Fibroblast of skin of scalp (primary cell): ENCODE measurements around the gene RALY.
"Not testable (repeated sequence)": the region's sequence is repeated elsewhere in the genome, so short reads cannot be mapped to it uniquely, and the experiment has no call there.

Experiments
- DNase-seq: peaks from one replicate; pipeline ENCODE4 v3.0.0-alpha.2; 2013

The RALY gene

DNA sequence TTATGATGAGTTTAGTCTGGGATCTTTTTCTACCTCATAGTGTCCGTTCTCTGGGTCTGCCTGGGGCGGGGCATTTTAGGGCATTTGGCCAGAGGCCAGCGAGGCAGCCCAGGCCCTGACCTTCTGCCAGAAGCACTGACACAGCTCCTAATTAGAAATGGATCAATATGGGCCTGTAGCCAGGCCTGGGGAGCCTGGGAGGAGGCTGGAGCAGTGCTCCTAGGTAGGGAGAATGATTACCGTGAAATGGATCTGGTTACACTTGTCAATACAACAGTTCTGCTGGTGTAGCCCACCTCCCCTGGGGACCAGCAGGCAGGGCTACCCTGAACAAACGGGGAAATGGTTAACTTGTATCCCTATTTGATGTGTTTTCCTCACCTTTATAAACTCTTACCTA, 23.0 kb downstream of the RALY start:
- no peak for DNase-seq

DNA sequence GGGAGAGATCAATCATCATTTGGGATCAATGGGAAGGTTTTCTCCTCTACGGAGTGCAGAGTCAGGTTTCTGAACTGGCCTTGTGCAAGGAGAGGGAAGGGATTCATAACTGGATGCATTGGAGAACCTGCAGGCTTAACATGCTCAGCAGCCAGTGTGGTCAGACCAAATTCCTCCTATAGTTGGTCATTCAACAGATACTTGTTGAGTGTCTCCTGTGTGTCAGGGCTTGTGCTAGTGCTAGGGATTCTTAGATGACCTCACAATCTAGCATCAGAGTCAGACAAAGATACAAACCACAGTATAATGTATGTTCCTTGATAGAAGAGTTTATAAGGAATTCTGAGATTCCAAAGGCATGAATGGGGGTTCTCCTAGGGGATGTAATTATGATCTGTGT, 23.9 kb downstream of the RALY start:
- DNase-seq = peak; percentile 93

DNA sequence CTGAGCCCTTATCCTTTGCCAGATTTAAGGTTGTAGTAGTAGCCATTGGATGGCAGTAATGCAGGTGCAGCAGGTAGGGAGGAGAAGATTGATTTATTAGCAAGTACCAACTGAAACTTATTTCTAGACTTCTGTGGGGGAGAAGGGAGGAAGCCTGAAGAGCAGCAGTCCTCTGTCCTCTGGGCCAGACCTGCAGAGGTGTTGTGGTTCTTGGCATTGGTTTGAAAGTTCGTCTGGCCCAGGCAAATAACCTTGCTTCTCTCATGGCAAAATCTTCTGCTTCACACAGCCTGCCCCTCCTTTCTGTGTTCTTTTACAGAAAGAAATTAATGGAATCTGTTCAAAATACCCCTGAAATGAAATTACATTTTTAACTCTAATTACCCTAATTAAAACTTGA, 24.5 kb downstream of the RALY start:
- DNase-seq = no peak

DNA sequence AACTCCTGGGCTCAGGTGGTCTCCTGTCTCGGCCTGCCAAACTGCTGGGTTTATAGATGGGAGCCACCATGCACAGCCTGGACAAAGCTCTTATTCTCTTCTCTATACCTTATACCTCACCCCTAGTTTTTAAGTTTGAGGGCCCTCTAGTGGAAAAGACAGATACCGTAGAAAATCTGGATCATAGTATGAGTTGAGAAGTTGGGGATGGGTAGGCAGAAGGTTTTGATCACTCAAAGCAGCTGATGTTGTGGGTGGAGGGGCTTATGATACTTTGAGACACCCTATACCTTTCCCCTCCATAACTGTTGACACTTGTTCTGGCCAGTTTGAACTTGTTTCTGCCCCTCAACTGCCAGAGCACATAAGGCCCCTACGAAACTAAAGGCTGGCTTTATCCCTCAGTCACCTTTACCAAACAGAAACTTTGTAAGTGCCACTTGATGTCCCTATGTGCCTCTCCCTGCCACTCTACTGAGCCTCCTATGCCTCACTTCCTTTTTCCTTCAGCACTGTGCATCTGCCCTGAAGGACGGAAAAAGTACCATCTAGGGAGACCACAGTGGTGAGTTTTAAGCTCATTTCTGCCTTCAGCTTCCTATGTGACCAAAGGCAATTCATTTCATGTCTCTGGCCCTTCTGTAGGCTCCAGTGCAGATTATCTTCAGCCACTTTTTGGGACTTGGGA, 28.6 kb downstream of the RALY start:
- peak; percentile 28 for DNase-seq

DNA sequence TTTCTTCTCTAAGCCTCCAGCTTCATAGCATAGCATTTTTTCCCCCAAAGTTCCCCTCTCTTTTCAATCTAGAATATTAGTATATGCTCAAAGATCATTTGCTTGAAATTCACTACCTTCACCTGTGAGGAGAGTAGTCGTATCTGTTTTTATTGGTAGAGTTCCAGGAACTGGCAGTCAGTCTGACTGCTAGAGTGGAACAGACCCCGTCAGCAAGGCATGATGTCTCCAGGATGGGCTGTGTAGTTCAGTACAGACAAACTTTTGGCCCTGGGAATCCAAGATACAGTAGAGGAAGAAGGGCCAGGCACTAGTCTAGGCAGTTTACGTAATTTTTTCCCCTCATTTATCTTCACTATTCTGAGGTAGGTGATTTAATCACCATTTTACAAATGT, 29.1 kb downstream of the RALY start:
- no peak for DNase-seq

DNA sequence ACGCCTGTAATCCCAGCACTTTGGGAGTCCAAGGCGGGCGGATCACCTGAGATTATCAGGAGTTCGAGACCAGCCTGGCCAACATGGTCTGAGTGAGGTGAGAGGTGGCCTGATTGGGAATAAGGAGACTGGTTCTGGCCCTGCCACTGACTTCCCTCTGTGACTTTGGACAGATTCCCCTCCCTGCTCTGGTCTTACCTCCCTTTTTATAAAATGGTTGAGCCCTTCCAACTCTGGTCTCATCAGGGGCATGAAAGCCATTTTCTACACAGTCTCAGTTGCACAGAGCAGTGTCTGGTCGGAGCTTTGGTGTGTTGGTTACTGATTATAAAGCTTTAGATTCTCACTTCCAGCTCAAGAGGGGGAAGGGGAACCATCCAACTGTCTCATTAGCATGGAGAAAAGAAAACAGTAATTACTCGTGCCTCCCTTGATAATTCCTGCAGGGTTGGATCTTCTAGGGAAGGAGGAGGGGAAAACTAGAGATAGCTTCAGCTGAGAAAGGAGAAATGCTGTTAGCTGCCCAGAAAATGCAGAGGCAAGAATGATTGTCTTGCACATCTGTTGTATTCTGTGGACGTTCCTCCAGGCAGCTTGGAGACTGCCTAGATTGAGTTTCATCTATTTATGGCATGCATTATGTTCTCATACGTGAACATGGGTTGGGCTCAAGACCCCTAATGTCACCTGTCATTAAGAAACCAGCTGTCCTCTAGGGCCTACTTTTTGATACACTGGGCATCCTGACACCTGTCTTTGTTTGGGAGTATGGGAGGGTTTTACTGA, 30.4 kb downstream of the RALY start:
- DNase-seq = no peak

DNA sequence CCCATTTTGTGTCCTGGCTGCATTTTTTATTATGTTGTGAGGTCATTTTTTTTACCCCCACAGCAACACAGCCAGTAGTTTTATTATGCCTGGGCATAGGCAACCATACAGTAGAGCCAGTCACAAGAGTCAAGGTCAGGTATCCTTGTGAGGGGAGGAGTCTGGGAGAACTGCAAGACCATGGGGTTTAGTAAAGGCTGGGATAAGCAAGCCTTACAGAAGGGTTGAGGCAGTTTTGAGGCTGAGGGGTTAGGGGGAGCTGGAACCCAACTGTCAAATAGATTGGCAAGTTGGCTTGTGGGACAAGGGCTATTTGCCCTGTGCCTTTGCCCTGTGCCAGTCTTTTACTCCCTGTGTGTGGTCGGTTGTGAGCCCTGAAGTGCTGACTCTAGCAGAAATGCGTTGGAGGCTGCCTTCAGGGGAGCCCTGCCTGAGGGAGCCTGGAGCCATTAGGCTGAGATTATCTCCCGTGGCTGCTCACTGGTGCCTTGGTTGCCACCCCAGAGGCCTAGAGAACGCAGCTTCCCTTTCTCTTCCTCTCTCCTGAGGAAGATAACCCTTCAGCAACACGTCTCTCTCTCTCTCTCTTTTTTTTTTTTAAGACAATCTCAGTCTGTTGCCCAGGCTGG, 31.1 kb downstream of the RALY start:
- DNase-seq = no peak

DNA sequence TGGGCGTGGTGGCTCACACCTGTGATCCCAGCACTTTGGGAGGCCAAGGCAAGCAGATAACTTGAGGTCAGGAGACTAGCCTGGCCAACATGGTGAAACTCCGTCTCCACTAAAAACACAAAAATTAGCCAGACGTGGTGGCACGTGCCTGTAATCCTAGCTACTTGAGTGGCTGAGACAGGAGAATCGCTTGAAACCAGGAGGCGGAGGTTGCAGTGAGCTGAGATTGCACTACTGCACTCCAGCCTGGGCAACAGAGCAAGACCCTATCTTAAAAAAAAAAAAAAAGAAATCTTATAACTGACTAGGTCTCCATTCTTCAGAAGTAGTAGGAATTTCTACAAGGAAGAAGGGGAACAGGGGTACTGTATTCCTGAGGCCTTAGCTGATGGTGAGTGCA, 34.3 kb downstream of the RALY start:
- DNase-seq = not testable (repeated sequence)

DNA sequence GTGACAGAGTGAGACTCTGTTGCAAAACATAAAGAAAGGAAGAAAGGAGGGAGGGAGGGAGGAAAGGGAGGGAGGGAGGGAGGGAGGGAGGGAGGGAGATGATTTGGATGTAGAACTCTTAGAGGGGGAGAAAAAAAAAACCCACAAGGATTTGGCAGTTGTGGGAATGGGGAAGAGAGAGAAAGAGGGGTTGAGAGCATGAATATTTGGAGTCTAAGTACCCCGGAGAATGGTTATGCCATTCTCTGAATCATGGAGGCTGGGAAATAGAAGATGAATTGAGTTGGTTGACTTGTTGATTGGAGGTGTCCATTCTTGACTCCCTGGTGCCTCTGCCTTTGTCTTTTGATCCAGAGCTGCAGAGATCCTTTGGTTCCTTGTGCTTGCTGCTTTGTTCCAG, 35.7 kb downstream of the RALY start:
- DNase-seq = no peak

DNA sequence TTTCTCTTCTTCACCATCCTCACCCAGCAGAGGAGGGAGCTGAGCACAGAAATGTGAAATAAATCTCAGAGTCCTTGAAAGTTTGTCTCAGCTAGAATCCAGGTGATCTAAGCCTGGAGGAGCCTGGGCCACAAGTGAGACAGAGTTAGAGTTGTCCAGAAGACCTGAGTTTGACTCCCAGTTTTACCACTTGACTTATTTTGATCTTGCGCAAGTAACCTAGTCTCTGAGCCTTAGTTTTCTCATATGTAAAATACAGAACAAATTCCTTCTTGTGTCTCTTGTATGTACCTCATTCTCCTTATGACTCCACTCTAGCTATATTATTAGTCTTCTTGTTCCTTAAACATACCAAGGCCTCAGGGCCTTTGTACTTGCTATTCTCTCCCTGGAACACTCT, 36.7 kb downstream of the RALY start:
- no peak for DNase-seq

DNA sequence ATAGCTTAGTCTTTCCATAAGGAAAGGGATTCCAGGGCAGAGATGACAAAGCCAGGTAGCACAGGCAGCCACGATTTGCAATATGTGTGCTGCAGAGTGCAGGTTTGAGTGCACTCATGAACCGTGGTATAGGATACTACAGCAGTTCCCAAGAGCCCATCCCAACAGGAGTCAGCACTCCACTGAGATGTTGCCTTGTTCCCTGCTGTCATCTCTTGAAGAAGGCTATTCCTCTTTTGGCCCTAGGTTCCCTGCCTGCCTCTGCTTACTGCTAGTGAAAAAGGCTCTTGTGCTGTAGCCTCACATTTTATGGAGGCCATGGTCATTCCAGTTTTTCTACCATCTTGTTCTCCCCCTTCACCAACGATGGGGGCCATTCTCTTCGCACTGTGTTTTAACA, 40.2 kb downstream of the RALY start:
- DNase-seq = no peak

DNA sequence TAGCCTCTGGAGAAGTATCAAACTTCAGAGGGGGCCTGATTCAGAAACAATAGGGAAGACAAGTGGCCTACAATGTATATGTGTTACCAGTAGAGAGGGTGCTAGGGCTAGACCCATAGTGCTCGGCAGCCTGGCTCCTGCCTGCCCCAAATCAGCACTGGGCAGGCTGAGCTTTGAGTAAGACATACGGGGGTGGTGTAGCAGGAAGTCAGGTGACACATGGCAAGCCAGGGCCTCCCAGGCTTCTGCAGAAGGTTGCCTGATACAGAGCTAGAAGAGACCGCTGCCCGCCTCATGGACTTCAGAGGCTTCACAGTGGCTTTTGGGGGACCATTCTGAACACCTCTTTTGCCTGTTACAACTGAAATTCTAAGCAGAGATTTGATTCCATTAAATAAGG, 43.4 kb downstream of the RALY start:
- DNase-seq = no peak

DNA sequence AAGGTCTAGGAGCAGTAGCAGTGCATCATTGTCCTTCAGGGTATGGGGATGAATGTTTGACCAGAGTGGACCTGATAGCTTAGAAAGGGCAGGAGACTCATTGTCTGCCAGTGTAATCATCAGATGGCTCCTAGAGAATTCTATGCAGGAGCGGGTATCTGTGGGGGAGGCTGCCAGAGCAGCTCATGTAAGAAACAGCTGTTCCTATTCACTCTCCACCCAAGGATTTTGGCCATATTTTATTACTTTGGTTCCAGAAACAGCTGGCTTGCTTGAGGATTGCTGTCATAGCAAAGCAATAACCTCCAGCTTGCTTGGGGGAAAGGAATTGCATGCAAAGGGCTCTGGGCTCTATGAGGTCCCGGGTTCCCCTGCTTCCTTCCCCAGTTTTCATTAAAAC, 44.1 kb downstream of the RALY start:
- no peak for DNase-seq

DNA sequence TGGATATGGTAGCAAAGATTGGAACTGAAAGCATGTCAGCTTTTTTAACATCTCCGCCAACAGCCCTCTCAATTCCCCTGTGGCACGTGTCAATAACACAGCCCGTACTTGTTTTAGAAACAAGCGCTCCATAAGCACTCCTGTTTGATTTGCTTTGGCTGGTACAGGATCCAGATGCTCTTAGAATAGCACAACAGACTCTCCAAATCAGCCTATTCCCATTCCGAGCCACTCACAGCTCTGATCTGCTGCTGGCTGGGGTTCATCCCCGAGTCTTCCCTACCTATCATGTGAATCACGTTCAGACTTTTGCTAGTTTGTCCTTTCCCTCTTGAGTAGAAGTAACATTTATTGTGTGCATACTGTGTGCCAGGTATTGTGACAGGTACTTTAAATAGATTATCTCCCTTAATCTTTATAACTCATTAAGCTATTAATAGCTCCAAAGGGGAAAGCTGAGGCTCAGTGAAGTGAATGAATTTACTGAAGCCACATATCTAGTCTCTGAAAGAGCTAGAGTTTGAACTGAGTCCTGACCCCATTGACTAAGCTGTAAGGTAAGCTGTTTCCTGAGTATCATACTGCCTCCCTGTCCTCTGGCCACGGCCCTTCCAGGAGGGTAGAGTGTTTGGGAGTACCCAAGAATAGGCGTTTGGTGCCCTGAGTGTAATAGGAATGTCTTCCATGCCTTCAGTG, 46.7 kb downstream of the RALY start:
- DNase-seq = no peak

DNA sequence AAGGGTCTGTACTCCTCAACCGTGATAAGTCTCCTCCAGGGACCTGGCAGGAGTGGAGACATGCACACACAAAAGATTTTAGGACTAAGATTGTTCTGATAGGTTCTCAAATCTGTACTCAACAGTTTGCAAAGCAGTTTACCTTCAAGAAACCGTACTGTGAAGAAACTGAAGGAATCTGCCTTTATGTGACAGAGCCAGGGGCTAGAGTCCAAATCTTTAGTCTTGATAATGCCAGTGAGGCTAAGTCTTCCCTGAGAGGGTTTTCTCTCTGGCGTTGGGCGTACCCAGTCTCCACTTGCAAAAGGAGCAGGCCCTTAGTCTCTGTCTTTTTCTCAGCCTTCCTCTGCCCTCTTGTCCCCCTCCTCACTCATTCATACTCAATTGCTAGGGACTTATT, 47.5 kb downstream of the RALY start:
- DNase-seq = no peak

DNA sequence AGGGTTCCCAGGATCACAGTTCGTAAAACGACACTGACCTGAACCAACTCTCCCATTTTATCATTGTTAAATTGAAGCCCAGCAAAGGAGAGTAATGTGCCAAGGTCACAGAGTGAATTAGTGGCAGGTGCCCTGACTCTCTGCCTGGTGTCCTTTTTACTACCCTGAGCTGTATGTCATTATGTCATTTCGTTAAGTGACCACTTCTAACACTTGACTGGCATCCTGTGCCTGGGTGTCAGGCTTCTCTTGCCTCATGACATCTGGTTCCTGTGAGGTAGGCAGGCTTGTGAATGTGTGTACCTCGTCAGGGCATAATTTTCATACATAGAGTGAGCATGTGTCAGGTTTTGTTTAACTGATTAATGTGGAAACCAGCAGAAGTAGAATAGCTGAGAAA, 48.6 kb downstream of the RALY start:
- DNase-seq = no peak

DNA sequence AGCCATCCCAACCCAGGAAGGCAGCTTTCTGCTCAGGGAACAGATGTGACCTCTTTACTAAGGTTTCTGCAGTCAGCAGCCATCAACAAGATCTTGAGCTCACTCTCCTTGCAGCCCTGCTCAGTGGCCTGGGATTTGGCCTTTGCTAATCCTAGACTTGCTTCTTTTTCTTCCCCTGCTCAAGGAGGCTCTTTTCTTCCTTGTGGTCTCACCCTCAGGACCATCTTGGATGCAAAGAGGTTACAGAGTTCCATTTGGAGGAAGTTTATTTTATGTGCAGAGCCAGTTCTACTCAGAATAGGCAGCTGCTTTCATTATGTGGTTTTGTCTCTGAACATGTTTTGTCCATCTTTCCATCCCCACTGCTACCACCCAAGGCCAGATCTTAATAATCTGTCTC, 49.3 kb downstream of the RALY start:
- DNase-seq = no peak

DNA sequence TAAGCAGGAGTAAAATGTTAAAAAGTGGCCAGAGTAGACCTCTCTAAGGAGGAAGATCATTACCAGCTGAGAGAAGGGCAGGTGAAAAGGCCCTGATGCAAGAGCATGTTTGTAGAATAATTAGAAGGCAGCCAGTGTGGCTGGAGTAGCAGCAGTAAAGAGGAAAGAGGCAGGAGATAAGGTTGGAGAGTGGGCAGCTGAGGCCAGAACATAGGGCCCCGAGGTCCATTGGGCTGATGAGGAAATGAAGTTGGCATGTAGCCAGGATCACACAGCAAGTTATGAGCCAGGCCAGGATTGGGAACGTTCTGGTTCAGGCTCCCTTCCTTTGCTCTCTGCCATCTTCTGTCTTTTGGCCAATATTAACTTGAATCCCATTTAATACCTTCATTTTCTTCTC, 51.6 kb downstream of the RALY start:
- DNase-seq = no peak

DNA sequence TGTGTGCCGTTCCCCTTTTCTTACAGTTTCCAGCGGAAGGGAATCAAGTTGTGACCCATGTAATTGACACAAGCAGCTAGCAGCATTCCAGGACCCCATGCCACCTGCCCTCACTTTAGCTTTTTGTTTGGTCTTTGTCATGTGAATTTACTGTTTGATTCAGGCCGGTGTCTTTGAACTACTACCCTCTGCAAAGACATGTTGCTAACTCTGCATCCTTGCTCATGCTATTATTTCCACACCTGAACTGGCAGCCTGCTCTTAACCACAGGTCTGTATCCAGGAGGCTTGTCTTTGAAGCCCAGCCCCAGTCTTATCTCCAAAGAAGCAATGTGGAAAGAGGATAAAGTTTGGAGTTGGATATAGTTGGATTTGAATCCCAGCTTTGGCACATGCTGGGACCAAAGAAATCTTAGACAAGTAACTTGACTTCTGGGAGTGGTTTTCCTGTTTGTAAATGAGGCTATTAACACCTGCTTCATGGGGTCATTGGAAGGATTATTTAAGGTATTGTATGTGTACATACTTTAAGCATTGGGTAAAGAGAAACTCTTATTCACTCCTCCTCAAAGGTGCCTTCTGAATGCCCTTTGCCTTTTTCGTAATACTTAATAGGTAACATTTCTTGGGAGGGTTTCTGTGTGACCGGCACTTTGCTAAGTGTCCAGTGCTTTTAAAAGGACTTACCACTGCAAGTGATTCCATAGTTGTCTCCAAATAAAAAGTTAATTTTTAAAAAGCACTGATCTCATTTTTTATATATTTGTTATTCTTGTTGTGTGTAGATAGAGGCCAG, 52.4 kb downstream of the RALY start:
- DNase-seq = no peak

DNA sequence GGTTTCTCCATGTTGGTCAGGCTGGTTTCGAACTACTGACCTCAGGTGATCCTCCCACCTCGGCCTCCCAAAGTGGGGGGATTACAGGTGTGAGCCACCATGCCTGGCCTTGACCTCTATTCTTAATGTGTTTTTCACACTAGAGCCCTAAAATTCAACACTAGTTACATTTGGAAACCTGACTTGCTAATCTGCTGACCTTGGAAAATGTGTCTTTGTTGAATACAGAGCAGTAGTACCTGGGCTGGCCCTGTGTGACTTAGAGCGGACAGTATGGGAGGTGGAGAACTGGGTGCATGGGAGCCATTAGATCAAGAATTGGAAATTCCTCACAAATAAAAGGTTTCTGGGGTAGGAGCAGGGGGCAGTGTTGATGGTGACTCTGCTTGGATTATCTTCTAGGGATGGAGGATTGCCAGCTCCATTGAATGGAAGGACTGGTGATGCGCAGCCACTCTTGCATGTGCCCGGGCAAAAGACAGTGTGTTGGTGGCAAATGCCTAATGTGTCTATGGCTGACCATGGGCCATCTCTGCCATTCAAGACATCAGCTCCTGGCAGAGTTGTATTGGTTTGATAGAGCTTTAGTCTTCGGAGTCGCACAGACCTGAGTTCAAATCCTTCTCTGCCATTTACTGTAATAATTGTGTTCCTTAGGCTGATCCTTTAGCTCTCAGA, 53.4 kb downstream of the RALY start:
- DNase-seq = no peak

DNA sequence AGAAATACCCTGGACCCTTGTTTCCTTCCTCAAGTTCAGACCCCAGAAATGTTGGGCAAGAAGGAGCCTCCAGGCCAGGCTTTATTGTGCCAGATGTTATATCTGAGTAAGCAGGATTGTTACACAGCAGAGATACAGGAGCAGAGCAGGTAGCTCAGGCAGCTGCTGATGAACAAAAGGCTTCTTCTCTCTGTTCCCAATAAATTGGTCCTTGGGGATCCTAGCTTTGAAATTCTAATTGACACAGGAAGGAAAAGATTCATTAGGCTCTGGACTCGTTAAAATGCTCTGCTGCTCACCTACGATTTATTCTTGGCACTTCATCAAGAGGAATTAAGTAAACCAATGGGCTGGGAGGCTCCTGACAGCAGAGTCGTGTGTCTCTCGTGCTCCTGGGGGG, 54.2 kb downstream of the RALY start:
- no peak for DNase-seq

DNA sequence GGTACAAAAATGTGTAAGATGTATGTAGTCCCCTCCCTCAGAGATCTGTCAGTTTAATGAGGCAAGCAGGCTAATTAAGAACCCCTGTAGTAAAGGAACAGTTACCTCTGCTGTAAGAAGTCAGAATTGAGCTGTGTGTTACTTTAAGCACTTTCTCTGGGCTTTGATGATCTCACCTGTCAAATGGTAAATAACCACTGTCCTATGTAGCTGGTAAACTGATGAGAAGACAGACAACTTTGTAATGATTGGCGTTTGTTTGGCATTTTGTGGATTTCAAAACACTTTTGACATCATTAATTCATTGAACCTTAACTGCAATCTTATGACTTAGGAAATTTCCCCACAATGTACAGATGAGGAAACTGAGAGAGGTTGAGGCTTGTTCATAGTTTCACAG, 55.7 kb downstream of the RALY start:
- DNase-seq = no peak
